ENCODE measurements around the gene ALG5.

ALG5 gene

DNA sequence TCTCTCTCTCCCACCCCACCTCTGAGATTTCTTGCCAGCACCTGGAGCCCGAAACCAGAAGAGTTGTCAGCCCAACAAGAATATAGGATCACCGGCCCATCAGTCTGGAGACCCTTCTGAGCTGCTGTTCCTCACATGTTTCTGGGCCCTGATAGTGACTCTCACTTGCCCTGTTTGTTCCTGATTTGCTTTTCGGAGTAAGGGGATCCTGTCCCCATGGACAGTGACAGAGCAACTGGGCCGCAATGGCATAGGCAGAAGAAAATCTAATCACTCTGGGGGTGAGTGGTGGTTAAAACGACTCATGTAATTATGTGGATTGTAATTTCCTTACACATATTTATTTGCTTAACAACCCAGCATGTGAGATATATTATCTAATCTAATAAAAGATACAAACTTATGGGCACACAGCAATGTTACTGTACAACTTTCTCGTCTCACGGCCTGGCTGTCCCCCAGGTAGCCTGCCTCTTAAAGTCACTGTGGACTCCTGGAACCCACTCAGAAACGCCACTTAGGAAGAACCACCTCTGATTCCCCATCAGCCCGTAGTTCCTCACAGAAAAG is 78.4 kb downstream of the ALG5 start:
- Histone ChIP-seq H2AK5ac (ENCODE audit: low read depth, low read length) (no peak overlapping the region), H2BK12ac (ENCODE audit: low read length) (no peak overlapping the region), H4K8ac (ENCODE audit: low read depth, low read length) (no peak overlapping the region), H2AFZ (ENCODE audit: low read length) (peak overlapping the region; percentile 81), H3K79me1 (ENCODE audit: low read depth, low read length) (no peaks in the 10 kb centered on the region), H3K4me2 (ENCODE audit: insufficient read depth, low read length, poor library complexity, severe bottlenecking) (peak overlapping the region; percentile 82), H3K4me3 (ENCODE audit: low read length in 2 of 2) (peak overlapping the region in 1 of 2 donors; percentile 54), H3K18ac (ENCODE audit: low read length) (peak overlapping the region; percentile 53), H2BK120ac (ENCODE audit: low read depth, low read length) (no peak overlapping the region), H3K23ac (ENCODE audit: low read depth, low read length, poor library complexity) (no peak overlapping the region), H3K27ac (replicated peaks; ENCODE audit: low read length) (no peak overlapping the region), H3K4me1 (ENCODE audit: control insufficient read depth in 2 of 2, insufficient read depth in 1 of 2, low read depth in 1 of 2, low read length in 2 of 2) (peaks cover 2 to 21% of the 10 kb centered on the region in 2 donors), H4K91ac (ENCODE audit: low read depth, low read length, poor library complexity) (no peak overlapping the region), H3K9me3 (replicated peaks in 1 of 2; ENCODE audit: control insufficient read depth in 2 of 2, insufficient read depth in 1 of 2, low read depth in 1 of 2, low read length in 2 of 2) (no peaks in the 10 kb centered on the region), H3K4ac (ENCODE audit: low read length) (no peak overlapping the region), H3K27me3 (ENCODE audit: control insufficient read depth in 3 of 3, insufficient read depth in 3 of 3, low read depth in 1 of 3, low read length in 3 of 3) (peaks cover 0 to 49% (median 5%) of the 10 kb centered on the region in 3 experiments), H2BK15ac (ENCODE audit: low read length) (no peak overlapping the region), H3K36me3 (replicated peaks in 1 of 2; ENCODE audit: control insufficient read depth in 2 of 2, insufficient read depth in 2 of 2, low read length in 2 of 2) (no peaks in the 10 kb centered on the region), H3K14ac (ENCODE audit: low read length) (no peak overlapping the region), H2BK5ac (ENCODE audit: low read length) (no peak overlapping the region), H3K9ac (ENCODE audit: low read depth, low read length, poor library complexity) (no peak overlapping the region)
- no CpG with 5 or more reads among the region's 9 CpGs for WGBS, 2 donors (ENCODE audit: extremely low coverage in 2 of 2, insufficient read length in 2 of 2, insufficient replicate concordance in 1 of 2)
- no peak for DNase-seq (ENCODE audit: low spot score)

GRCh38 chr13:36919833-36920615 is 79.1 kb downstream of the ALG5 start, which contains the start of gene SMAD9:
TSS of gene SMAD9 (minus strand) at chr13:36920238. CDS start at chr13:36879689, 40,549 bp downstream.
- H2BK120ac ChIP-seq (ENCODE audit: low read depth, low read length), result no peak within 1 kb of the TSS
- H2BK15ac ChIP-seq (ENCODE audit: low read length), result no peak within 1 kb of the TSS
- peak within 1 kb of the TSS; percentile 54 to 85 for H3K4me3 ChIP-seq (ENCODE audit: low read length in 2 of 2)
- no peak within 1 kb of the TSS for H3K27ac ChIP-seq (replicated peaks; ENCODE audit: low read length)
- H2AK5ac ChIP-seq (ENCODE audit: low read depth, low read length), result no peak within 1 kb of the TSS
- H2AFZ ChIP-seq (ENCODE audit: low read length), result peak within 1 kb of the TSS; percentile 81
- no peaks in the 10 kb centered on the region for H3K36me3 ChIP-seq (replicated peaks in 1 of 2; ENCODE audit: control insufficient read depth in 2 of 2, insufficient read depth in 2 of 2, low read length in 2 of 2)
- H4K91ac ChIP-seq (ENCODE audit: low read depth, low read length, poor library complexity), result no peak within 1 kb of the TSS
- no peak within 1 kb of the TSS for H4K8ac ChIP-seq (ENCODE audit: low read depth, low read length)
- H3K23ac ChIP-seq (ENCODE audit: low read depth, low read length, poor library complexity), result no peak within 1 kb of the TSS
- H2BK5ac ChIP-seq (ENCODE audit: low read length), result no peak within 1 kb of the TSS
- H3K18ac ChIP-seq (ENCODE audit: low read length), result peak within 1 kb of the TSS; percentile 88
- no CpG with 5 or more reads among the region's 104 CpGs for WGBS, 2 donors (ENCODE audit: extremely low coverage in 2 of 2, insufficient read length in 2 of 2, insufficient replicate concordance in 1 of 2)
- H3K4ac ChIP-seq (ENCODE audit: low read length), result no peak within 1 kb of the TSS
- peak; percentile 57 for DNase-seq (ENCODE audit: low spot score)
- H3K9me3 ChIP-seq (replicated peaks in 1 of 2; ENCODE audit: control insufficient read depth in 2 of 2, insufficient read depth in 1 of 2, low read depth in 1 of 2, low read length in 2 of 2), result no peaks in the 10 kb centered on the region
- H3K4me2 ChIP-seq (ENCODE audit: insufficient read depth, low read length, poor library complexity, severe bottlenecking), result peak within 1 kb of the TSS; percentile 82
- no peak within 1 kb of the TSS for H3K14ac ChIP-seq (ENCODE audit: low read length)
- H3K27me3 ChIP-seq (ENCODE audit: control insufficient read depth in 3 of 3, insufficient read depth in 3 of 3, low read depth in 1 of 3, low read length in 3 of 3), result peaks cover 0 to 49% (median 5%) of the 10 kb centered on the region in 3 experiments
- no peaks in the 10 kb centered on the region for H3K79me1 ChIP-seq (ENCODE audit: low read depth, low read length)
- no peak within 1 kb of the TSS for H2BK12ac ChIP-seq (ENCODE audit: low read length)
- peak within 1 kb of the TSS; percentile 70 for H3K9ac ChIP-seq (ENCODE audit: low read depth, low read length, poor library complexity)
- peaks cover 2 to 21% of the 10 kb centered on the region in 2 donors for H3K4me1 ChIP-seq (ENCODE audit: control insufficient read depth in 2 of 2, insufficient read depth in 1 of 2, low read depth in 1 of 2, low read length in 2 of 2)

DNA sequence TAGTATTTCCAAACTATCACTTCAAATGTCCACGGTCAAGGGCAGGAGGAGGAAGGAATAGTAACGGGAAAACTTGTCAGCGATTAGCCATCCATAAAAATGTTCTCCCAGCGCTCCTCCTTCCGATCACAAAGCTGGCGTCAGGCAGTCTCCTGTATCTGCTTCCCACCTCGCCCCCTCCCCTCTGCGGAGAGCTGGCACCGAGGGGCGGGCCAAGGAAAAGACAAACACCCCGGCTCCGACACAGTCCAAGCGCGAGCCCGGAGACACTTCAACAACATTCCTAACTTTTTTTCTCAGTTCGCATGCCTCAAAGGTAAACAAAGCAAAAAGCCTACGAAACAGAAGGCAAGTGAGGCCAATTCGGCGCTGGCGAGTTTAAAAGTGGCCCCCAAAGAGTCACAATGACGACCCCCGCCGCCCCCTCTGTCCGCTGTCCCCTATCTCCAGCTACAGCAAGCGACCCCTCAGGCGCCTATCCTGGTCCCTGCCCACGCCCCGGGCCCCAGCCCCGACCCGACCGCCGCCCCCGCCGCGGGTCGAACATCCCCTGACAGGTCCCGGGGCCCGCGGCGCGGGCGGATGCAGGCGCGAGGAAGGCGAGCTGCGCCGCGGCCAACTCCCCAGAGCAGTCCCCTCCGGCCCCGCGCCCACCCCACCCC is 79.8 kb downstream of the ALG5 start:
- no CpG with 5 or more reads among the region's 51 CpGs for WGBS, 2 donors (ENCODE audit: extremely low coverage in 2 of 2, insufficient read length in 2 of 2, insufficient replicate concordance in 1 of 2)
- no peaks in the 10 kb centered on the region for H3K79me1 ChIP-seq (ENCODE audit: low read depth, low read length)
- no peak overlapping the region for H3K14ac ChIP-seq (ENCODE audit: low read length)
- no peak overlapping the region for H2BK15ac ChIP-seq (ENCODE audit: low read length)
- H3K18ac ChIP-seq (ENCODE audit: low read length), result no peak overlapping the region
- no peak overlapping the region for H4K8ac ChIP-seq (ENCODE audit: low read depth, low read length)
- no peak overlapping the region for H3K4ac ChIP-seq (ENCODE audit: low read length)
- H2BK5ac ChIP-seq (ENCODE audit: low read length), result no peak overlapping the region
- DNase-seq (ENCODE audit: low spot score), result peak; percentile 37
- H3K4me3 ChIP-seq (ENCODE audit: low read length in 2 of 2), result peak overlapping the region; percentile 54 to 85
- H3K9ac ChIP-seq (ENCODE audit: low read depth, low read length, poor library complexity), result no peak overlapping the region
- no peak overlapping the region for H2BK120ac ChIP-seq (ENCODE audit: low read depth, low read length)
- H3K36me3 ChIP-seq (replicated peaks in 1 of 2; ENCODE audit: control insufficient read depth in 2 of 2, insufficient read depth in 2 of 2, low read length in 2 of 2), result no peaks in the 10 kb centered on the region
- H3K9me3 ChIP-seq (replicated peaks in 1 of 2; ENCODE audit: control insufficient read depth in 2 of 2, insufficient read depth in 1 of 2, low read depth in 1 of 2, low read length in 2 of 2), result no peaks in the 10 kb centered on the region
- H4K91ac ChIP-seq (ENCODE audit: low read depth, low read length, poor library complexity), result no peak overlapping the region
- H3K27me3 ChIP-seq (ENCODE audit: control insufficient read depth in 3 of 3, insufficient read depth in 3 of 3, low read depth in 1 of 3, low read length in 3 of 3), result peaks cover 0 to 45% (median 5%) of the 10 kb centered on the region in 3 experiments
- H2BK12ac ChIP-seq (ENCODE audit: low read length), result no peak overlapping the region
- peak overlapping the region; percentile 81 for H2AFZ ChIP-seq (ENCODE audit: low read length)
- peak overlapping the region; percentile 77 for H3K4me2 ChIP-seq (ENCODE audit: insufficient read depth, low read length, poor library complexity, severe bottlenecking)
- no peak overlapping the region for H2AK5ac ChIP-seq (ENCODE audit: low read depth, low read length)
- peaks cover 2 to 21% of the 10 kb centered on the region in 2 donors for H3K4me1 ChIP-seq (ENCODE audit: control insufficient read depth in 2 of 2, insufficient read depth in 1 of 2, low read depth in 1 of 2, low read length in 2 of 2)
- no peak overlapping the region for H3K27ac ChIP-seq (replicated peaks; ENCODE audit: low read length)
- no peak overlapping the region for H3K23ac ChIP-seq (ENCODE audit: low read depth, low read length, poor library complexity)

All from neuronal stem cell (in vitro differentiated cells).